Colon (tissue), 2 donors: ENCODE measurements around the gene FHOD3.

Source experiments
- FAIRE-seq: peaks from 2 replicates; lab custom pipeline; 2012; peaks lifted over from hg19 to GRCh38; lab: Jason Lieb, UNC
- donor health status: control.
- donor health status: control.

The FHOD3 gene

DNA sequence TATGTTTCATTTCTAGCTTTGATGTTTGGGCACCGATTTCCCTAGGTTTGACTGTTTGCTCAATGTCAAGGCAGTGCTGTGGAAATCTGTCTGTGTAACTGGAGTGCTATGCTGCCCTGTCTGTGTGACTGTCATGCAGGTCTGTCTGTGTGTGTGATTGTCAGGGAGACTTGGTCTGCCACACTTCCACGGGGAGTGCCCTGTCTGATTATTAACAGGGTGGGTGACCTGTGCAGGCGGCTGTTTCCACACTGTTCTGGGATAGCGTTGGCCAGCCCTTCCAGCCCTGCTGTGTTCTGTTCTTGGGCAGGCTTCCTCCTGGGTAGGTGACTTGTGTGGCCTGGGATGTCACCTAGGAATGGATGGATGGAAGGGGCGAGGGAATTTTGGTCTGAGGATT is 85.3 kb downstream of the FHOD3 start:
- no peak for FAIRE-seq

DNA sequence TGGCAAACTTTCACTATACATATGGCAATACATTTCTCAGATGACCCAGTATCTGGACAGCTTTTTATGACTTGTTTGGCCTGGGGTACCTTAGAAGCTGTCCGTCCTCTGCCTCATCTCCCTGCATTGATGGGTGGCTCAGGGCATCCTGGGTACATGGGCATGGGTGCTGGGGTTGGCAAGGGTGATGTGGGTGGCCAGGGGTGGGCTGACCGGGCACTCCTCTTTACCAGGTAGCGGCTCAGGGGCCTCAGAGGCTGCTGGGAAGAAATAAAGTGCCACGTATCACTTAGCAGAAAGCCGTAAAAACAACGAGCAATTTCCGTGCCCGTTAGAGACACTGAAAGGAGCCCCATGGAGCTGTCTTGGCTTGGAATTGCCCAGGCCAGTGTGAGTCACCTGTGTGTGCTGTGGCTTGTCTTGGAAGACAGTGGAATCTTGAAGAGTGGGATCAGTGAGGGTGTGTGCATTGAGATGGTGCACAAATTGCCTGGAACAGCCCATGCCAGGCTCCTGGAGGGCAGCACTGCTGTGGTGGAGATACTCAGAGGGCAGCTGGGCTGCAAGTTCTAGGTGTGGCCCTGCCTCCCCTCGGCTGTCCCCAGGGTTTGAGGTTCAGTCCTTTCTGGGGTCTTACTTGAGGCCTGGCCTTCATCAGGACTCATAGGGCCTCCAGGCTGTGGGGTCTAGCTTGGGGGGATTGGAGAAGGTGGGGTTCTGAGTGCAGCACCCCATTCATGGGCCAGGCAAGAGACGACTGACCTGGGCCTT is 88.8 kb downstream of the FHOD3 start:
- no peak for FAIRE-seq

DNA sequence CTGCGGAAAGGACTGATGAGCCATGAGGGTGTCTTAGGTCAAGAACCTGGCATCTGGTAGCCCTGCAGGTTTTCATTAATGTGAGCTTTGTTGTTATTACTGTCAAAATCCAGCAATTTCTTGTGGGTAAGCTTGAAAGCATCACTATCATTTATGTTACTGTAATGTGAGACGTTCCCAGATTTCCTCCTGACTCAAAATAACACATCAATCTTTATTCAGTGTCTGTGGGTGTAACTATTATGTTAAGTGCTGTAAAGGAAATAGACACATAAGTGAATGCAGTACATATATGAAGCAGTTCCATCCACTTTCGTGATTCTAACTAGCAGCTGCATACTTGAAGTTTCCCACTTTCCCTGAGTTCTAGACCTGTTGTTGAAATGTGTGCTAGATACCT is 89.8 kb downstream of the FHOD3 start:
- FAIRE-seq, result no peak

DNA sequence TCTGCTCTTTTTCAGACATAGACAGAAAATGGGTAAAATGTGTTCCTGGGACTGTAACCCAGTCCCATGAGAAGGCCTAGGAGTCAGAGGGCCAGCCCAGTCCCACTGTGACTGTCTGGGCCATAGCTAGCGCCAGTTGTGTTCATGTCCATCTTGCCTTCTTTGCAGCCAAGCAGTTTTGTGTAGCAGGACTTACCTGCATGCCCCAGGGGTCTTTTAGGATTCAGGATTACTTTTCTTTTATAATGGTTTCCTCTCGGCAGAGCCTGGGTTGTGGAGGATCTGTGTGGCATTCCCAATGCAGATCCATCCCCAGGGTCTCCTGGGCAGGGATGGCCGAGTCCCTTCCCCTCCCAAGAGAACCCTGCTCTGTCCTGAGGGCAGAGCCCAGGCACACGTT is 90.8 kb downstream of the FHOD3 start:
- no peak for FAIRE-seq

DNA sequence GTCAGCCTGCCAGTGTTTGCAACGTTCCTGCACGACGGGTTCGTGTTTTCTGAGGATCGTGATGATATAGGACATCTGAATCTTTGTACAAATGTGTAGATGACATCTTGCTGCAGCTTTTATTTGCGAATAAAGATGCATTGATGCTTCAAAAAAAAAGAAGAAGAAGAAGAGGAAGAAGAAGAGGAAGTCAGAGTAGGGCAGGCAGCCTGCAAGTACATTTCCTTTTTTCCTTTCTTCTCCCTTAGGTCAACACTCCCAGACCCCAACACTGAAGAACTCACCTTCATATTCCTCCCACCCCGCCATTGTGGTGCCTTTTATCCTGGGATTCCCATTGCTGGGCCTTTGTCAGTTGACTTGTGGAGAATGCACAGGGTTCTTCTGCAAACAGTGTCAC is 91.5 kb downstream of the FHOD3 start:
- no peak for FAIRE-seq

DNA sequence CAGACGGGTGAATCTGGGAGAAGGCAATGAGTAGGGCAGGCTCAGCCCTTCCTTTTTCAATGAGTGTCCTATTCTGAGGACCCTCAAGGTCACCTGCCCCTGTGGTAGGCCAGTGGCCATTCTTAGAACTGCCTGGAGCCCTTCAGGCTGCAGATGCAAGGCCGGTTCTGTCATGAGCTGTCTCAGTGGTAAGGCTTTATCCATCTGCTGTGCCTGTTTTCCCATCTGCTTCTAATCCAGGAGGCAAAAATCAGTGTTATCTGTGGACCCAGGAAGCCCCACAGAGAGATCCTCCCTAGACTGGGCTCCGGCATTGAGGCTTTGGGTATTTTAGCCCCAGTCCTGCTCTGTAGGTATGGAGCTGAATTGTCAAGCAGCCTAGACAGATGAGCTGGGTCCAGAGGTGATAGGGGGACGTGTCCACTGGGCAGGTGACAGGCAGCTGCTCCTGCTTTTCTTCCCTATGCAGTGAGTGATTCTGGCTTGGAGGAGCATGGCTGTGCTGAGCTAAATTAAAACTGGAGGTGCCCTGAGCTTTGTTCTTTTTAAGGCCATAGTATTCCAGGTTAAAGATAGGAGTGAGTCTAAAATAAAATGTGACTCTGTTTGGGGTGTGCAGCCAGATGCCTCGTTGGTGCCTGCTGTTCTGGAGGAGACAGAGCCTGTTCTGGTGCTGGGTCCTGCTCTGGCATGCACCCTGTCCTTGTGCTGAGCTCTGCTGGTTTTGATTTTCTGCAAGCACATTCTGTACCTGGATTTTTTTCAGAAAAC is 92.5 kb downstream of the FHOD3 start:
- no peak for FAIRE-seq

DNA sequence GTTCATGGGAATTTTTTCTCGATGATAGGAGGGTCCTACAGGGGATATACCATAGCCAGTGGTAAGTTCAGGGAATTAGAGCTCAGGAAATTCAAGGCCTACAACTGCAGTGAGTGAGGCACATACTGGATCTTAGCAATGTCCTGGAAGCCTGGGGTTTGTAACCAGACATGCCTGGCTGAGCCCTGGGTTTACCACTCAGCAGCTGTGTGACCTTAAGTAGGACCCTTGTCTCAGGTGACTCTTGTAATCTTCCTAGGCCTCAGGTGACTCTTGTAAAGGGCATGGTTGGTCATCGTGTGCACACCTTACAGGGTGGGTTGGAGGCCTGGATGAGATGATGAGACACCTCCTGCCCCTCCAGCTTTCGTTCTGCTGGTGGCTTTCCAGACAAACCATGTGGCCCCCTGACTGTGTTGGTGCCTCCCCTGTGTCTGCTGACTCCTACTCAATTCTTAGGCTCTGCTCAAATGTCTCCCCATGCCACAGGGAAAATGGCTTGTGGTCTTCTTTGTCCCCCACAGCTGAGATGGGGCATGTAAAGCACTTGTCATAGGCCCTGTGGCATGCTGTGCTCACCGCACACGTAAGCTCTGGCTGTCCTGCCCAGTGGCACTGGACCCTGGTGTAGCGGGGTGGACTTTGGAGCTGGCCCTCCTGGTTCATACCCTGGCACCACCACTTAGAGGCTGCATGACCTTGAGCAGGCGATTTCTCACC is 94.1 kb downstream of the FHOD3 start:
- no peak for FAIRE-seq

DNA sequence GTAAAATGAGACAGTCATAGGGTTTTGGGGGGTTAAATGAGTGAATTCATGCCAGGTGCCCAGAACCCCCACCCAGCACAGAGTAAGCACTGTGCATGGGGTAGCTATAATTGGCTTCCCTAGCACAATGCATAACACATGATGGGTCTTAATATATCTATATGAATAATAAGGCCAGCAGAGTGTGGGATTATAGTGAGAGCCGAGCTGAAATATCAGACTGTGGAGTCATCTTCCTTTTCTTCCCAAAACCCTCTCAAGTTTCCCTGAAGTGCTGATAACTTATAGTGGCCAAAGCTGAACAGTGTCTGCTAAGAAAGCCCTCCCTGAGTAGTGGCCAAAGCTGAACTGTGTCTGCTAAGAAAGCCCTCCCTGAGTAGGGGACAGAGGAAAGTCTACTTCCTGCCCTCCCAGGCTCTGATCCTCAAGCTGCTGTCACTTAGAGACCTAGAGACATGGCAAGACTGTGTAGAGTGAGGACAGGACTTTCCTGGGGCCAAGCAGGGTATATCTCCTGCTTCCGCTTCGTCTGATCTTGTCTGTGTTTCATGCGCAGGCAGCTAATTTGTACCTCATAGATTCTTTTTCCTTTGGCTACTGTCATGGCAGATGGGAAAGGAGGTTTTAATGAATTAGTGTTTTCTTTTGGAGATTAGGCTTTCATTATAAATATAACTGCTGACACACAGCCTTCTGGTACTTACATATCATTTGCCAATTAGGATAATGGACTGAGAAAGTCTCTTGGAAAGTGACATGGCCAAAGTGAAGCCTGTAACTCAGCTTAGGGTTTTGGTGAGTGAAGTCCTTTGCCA is 94.9 kb downstream of the FHOD3 start:
- no peak for FAIRE-seq

DNA sequence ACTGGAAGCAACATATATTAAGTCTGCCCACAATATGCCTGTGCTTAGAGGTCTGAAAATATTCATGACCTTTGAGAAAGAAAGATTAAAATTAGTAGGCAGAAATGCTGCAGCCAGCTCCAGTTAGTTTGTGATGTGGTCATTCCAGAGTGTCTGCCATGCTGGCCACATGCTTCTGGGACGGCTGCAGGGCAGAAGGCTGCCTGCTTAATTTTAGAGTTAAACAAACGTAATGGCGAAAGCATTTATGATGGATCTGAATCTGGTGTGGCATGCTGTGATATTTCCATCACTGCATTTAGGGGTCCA is 95.4 kb downstream of the FHOD3 start:
- FAIRE-seq, result no peak

DNA sequence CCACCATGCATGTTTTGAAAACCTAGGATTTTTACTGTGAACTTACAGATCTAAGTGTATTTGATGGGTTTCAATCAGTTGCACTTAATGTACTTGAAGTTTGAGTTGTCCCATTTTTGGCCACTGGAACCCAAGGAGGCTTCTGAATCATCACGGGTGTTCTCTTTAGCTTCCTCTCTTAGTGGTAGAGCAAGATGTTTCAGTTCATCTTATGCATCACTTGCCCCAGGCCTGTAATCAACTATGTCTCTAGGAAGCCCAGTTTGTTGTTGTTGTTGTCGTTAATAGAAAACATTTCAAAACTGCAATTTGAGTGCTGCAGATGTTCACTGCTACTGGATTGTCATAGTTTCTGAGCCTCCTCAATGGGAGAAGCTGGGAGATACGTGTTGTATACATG is 97.0 kb downstream of the FHOD3 start:
- no peak for FAIRE-seq

DNA sequence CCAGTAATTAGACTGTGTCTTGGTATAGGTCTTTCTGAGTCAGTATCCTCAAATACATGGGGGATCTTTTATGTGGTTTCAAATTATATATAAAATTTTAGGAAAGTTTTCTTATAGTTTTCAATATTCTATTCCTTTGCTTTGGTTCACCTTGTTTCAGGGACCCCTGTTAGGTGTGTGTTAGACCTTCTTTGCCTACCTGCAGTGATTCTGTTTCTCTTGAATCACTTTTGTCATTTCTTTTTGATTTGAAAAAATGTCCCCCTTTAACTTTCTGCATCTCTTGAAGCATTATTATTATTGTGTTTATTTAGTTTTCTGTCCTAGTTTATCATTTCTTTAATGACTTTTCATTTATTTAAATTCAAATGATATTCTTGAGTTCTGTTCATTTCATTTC is 98.7 kb downstream of the FHOD3 start:
- peak; percentile 45 for FAIRE-seq

DNA sequence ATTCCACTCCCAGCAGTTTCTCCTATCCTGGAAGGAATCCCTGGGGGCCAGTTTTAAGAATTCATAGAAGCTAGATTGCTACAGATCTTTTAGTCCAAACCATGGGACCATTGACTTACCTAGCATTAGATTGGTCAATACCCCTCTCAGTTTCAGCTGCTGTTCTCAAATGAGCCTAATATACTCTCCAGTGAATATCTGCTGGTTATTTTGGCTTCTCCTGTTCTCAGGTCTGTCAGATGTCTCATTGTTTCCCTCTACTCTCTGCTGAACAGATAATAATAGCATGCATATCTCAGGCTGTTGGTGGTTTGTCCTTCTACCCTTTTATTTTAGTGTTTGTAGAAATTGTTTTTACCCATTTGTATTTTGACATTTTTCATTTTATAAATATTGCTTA is 99.5 kb downstream of the FHOD3 start:
- no peak for FAIRE-seq

DNA sequence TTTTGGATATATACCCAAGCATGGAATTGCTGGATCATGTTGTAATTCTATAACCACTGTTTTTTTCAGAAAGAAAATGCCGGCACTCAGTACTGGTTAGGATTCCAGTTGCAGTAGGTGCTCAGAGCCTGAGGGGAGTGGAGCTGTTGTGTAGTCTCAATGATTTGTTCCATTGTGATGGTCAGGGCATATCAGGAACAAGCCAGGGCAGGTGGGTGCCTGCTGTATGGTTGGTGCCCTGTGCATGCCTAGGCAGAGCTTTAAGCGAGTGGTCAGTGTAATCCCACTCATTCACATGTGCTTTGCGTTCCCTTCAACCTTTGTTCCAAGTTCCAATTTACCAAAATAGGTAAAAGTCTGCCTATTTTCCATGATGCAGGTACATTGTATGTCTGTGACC is 100.9 kb downstream of the FHOD3 start:
- no peak for FAIRE-seq

DNA sequence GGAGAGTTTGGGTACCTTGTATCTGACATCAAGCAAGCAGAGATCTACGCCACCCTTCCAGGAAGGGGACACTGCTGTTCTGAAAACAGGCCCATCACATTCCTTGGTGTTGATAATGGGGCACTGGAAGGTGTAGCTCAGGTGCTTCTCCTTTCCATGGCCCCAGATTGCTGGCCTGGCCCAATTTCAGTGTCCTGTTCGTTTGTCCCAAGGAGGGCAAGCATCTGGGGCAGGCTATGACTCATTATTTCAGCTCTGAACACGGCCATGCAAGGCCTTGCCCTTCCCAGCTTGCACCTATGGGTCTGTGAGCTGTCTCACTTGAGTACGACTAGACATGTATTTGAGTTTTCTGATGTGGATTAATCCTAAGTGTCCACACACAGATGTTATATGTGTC is 101.5 kb downstream of the FHOD3 start:
- FAIRE-seq, result no peak

DNA sequence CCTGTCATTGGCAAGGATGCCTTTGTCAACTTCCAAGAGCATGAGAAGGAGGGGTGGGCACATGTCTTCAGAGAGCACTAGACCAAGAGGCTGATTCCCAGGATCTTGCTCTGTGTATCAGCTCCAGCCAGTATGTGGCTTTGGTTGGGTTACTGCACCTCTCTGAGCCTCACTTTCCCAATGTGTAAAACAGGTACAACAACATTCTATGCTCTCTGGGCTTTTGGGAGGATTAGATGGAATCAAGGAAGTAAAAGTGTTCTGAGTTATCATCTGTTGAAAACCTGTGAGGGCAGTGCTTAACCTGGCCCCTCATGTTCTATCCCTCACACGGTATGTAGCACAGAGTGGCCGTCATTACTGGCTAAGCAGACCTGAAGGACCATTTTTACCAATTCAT is 103.9 kb downstream of the FHOD3 start:
- FAIRE-seq, result no peak

DNA sequence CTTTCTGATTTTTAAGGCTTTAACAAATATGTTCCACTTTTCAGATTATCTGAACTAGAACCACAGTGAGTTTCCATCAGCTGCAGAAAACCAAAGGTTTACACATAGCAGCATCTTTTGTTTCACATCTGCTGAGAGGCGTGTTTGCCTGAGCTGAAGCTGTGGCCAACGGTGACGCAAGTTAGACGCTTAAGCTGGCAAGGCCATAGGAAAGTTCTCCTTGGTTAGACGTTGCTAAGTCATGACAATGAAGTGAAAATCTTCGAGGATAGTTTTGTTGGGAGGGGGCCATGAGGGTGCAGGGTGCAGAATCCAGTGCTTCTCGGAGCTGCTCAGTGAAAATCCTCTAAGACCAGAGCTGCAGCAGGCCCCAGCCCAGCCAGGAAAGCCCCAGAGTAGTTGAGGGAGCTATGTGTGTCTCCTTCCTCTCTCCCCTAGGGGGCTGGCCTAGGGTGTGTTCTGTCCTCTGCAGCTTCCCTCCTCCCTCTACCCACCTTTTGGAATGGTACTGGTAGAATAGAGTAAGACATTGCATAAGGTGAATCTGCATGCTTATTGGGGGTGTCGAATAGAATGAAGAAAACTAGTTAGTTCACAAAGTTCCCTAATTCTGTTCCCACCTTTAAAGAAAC is 105.4 kb downstream of the FHOD3 start:
- no peak for FAIRE-seq

DNA sequence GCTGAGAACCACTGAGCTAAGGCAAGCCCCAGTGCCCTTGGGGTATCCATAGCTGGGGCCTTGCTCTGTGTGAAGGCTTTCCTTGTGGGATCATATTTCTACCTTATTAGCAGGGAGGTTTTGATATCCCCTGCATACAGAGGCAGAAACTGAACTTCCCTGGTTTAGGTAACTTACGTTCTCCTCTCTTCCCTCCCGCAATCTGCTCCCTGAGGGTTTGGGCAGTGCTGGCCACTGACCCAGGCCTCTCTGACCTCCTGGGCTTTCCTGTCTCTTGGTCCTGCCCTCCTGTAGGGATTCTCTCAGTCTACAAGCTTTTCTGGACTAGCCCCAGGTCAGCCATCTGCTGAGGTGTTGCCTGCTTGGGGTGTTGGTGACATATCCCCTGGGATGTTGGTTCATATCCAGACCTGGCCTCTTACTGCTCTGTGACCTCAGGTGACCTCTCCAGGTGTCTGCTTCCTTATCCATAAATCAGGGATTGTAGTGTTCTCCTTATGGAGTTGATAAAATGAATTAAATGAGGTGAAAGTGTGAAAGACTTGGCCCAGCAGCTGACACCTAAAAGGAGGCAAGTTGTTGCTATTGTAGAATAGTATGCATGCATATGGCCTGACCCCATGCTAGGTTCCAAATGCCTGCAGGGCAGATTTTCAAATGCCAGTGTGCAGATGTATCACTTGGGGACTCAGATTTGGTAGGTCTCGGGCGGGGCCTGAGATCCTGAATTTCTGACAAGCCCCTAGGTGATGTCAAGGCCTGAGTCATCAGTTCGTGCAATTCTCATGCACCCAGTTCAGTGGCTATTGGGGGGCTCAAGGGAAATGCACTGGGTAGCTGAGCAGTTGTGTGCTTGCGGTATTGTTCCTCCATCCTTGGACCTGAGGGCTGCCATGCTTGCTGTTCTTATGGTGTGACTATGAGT is 106.6 kb downstream of the FHOD3 start:
- no peak for FAIRE-seq

DNA sequence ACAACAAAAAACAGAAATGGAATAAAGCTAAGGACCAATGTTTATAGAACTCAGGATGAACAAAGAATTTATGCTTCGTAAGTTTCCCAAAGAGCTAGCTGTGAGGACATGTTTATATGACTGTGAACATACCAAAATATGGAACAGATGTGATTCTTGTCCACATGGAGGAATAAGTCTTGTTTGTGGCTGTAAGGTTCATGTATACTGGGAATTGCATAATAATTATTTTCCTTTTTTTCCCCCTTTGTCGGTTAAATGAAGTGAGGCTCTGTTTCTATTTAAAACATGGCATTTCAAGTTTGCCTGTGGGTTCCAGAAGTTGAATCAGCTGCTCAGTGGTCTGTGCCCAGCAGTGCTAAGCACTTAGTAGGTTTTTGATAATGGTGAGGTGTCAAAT is 108.1 kb downstream of the FHOD3 start:
- FAIRE-seq, result no peak

DNA sequence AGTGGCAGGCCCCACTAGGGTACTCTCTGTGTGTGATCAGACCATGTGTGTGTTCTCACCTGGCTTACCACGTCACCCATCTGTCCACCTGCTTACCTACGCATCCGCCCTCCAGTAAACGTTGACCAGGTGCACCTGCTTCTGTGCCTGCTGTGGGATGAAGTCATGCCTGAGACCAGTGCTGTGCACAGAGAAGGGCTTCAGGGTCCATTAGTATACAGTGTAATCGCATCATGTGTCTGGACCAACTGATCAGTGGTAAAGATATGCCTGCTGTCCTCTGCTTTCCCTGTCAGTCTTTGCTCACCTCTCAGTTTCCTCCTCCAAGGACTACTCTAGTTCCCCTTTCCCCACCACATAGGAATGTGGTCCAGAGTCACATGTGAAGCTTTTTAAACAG is 109.3 kb downstream of the FHOD3 start:
- FAIRE-seq, result no peak

DNA sequence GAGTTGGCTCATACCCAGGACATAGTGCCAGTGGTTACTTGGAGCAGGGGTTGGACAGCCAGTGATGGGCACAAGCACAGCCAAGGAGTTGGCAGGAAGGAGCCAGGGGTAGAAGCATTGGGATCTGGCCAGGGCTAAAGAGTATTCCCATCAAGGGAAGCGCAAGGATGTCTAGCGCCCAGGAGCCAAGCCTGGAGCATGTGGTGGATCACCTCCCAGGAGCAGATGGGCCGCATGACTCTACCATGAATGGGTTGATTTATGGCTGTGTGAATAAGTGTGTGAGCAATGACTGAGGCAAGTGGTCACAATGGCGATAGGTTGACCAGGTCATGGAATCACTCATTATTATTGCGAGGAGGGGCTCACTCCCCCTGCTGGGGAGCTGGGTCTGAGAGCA is 111.1 kb downstream of the FHOD3 start:
- no peak for FAIRE-seq

DNA sequence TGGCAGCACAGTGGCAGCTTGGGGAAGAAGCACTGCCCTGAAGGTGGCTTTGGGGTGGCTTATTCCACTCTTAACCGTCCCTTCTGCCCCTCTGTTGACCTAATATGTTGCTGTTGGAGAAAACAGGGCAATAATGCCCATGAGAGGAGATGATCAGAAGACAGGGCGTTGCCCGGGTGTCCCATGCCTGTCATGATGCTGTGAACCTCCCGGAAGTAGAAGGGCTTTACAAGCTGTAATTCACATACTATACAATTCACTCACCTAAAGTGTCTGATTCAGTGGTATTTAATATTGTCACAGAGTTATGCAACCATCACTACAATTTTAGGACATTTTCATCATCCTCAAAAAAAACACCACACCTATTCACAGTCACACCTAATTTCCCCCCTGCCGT is 112.3 kb downstream of the FHOD3 start:
- FAIRE-seq, result no peak
